Measurements from ENCODE around the gene UBE2B. TPM values are rescaled to one million over a fixed set of nuclear protein-coding genes. Genes with fewer than 3 reads are reported as not detected.
A peak's percentile ranks its signal among the peaks of the same experiment; 100 is the strongest.
"Not testable (repeated sequence)": the region's sequence is repeated elsewhere in the genome, so short reads cannot be mapped to it uniquely, and the experiment has no call there.

Gene UBE2B
- polyA plus RNA-seq, 1 of the 3 experiments (the other 2 are of a cell fraction), result 24.3 TPM

GRCh38 chr5:134328619-134329018 is 42.8 kb upstream of the UBE2B start:
- POLR2A ChIA-PET, result no interaction called here
- no peaks in the 10 kb centered on the region for H3K79me2 ChIP-seq (ENCODE audit: insufficient read depth)
- peak; percentile 4 for DNase-seq
- WGBS (ENCODE audit: low lambda C conversion rate), result 16% methylated on average over 2 of the region's 2 CpGs
- no peaks in the 10 kb centered on the region for H4K20me1 ChIP-seq (ENCODE audit: insufficient read depth)
- no peak overlapping the region for H2AFZ ChIP-seq (ENCODE audit: low read depth)
- H3K36me3 ChIP-seq (replicated peaks in 1 of 2; ENCODE audit: control insufficient read depth in 1 of 2, insufficient read depth in 2 of 2, low read length in 1 of 2), result no peaks in the 10 kb centered on the region
- no peaks in the 10 kb centered on the region for H3K27me3 ChIP-seq (ENCODE audit: insufficient read depth)
- H3F3A ChIP-seq (replicated peaks; ENCODE audit: insufficient read depth), result no peaks in the 10 kb centered on the region
- no peak overlapping the region for H3K4me3 ChIP-seq (ENCODE audit: low read depth in 2 of 2, low read length in 1 of 2)
- no peaks in the 10 kb centered on the region for H3K4me1 ChIP-seq (ENCODE audit: control insufficient read depth in 1 of 2, insufficient read depth in 2 of 2, low read depth in 1 of 2, low read length in 1 of 2)
- no peak overlapping the region for H3K9ac ChIP-seq
- CTCF ChIA-PET, result no interaction called here
- H3K27ac ChIP-seq (ENCODE audit: low read depth in 2 of 2, low read length in 1 of 2), result no peak overlapping the region
- no peak overlapping the region for H3K4me2 ChIP-seq
- no peak for TF ChIP-seq MXI1 (IDR thresholded peaks at IDR 0.05; ENCODE audit: low read depth, low read length)
- TF ChIP-seq USF2 (IDR thresholded peaks at IDR 0.05; ENCODE audit: borderline replicate concordance, low read depth, low read length), result no peak
- TF ChIP-seq RXRA (IDR thresholded peaks at IDR 0.05; ENCODE audit: borderline replicate concordance, low read depth), result no peak
- TF ChIP-seq RFX5 (IDR thresholded peaks at IDR 0.05; ENCODE audit: low read length), result no peak
- TF ChIP-seq SIN3A (IDR thresholded peaks at IDR 0.05; ENCODE audit: borderline replicate concordance, low read depth, low read length), result no peak
- TF ChIP-seq JUND (IDR thresholded peaks at IDR 0.05), result no peak
- no peak for TF ChIP-seq RCOR1 (IDR thresholded peaks at IDR 0.05; ENCODE audit: low read length)
- TF ChIP-seq MEF2A (IDR thresholded peaks at IDR 0.05; ENCODE audit: borderline replicate concordance, low read depth), result no peak
- no peaks in the 10 kb centered on the region for H3K9me2 ChIP-seq
- H3K9me3 ChIP-seq, result peaks cover 12% of the 10 kb centered on the region; the same call in 1 of the 2 replicates

DNA sequence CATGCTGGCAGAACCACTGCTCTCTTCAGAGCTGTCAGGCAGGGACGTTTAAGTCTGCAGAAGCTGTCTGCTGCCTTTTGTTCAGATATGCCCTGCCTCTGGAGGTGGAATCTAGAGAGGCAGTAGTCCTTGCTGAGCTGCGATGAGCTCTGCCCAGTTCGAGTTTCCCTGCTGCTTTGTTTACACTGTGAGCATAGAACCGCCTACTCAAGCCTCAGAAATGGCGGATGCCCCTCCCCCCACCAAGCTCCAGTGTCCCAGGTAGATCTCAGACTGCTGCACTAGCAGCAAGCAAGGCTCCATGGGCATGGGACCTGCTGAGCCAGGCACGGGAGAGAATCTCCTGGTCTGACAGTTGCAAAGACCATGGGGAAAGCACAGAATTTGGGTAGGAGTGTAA is 34.5 kb upstream of the UBE2B start:
- H3K79me2 ChIP-seq (ENCODE audit: insufficient read depth); H3K27me3 ChIP-seq (ENCODE audit: insufficient read depth); H4K20me1 ChIP-seq (ENCODE audit: insufficient read depth); H3K27ac ChIP-seq (ENCODE audit: low read depth in 2 of 2, low read length in 1 of 2); H3K9me3 ChIP-seq; H3K4me1 ChIP-seq (ENCODE audit: control insufficient read depth in 1 of 2, insufficient read depth in 2 of 2, low read depth in 1 of 2, low read length in 1 of 2); DNase-seq; POLR2A ChIA-PET; H3F3A ChIP-seq (replicated peaks; ENCODE audit: insufficient read depth); H3K9ac ChIP-seq; H3K4me2 ChIP-seq; H3K9me2 ChIP-seq; H3K4me3 ChIP-seq (ENCODE audit: low read depth in 2 of 2, low read length in 1 of 2); H2AFZ ChIP-seq (ENCODE audit: low read depth): not testable (repeated sequence)
- CTCF ChIA-PET, result interaction anchor here (1.1 kb wide), 1 partner anchor 16 kb away, joined by 3 read pairs; no protein-coding TSS in a partner anchor
- 100% methylated on average over 1 of the region's 6 CpGs for WGBS (ENCODE audit: low lambda C conversion rate)
- H3K36me3 ChIP-seq (replicated peaks in 1 of 2; ENCODE audit: control insufficient read depth in 1 of 2, insufficient read depth in 2 of 2, low read length in 1 of 2), result peaks cover 0 to 31% of the 10 kb centered on the region in 2 experiments

GRCh38 chr5:134343500-134343899 is 27.9 kb upstream of the UBE2B start:
- H3K9me2 ChIP-seq; H2AFZ ChIP-seq (ENCODE audit: low read depth); H3K27me3 ChIP-seq (ENCODE audit: insufficient read depth); H3K4me1 ChIP-seq (ENCODE audit: control insufficient read depth in 1 of 2, insufficient read depth in 2 of 2, low read depth in 1 of 2, low read length in 1 of 2); H3K9ac ChIP-seq; POLR2A ChIA-PET; H3K4me2 ChIP-seq; H3F3A ChIP-seq (replicated peaks; ENCODE audit: insufficient read depth); H3K27ac ChIP-seq (ENCODE audit: low read depth in 2 of 2, low read length in 1 of 2); DNase-seq; H3K9me3 ChIP-seq; H3K4me3 ChIP-seq (ENCODE audit: low read depth in 2 of 2, low read length in 1 of 2); H3K79me2 ChIP-seq (ENCODE audit: insufficient read depth); H4K20me1 ChIP-seq (ENCODE audit: insufficient read depth): not testable (repeated sequence)
- WGBS (ENCODE audit: low lambda C conversion rate), result 76% methylated on average over 3 of the region's 3 CpGs
- CTCF ChIA-PET, result interaction anchor here (1.3 kb wide), 1 partner anchor 304 kb away, joined by 3 read pairs; no protein-coding TSS in a partner anchor
- peaks cover 0 to 14% of the 10 kb centered on the region in 2 experiments for H3K36me3 ChIP-seq (replicated peaks in 1 of 2; ENCODE audit: control insufficient read depth in 1 of 2, insufficient read depth in 2 of 2, low read length in 1 of 2)

GRCh38 chr5:134345476-134345875 is 25.9 kb upstream of the UBE2B start:
- H3K4me2 ChIP-seq; H3F3A ChIP-seq (replicated peaks; ENCODE audit: insufficient read depth); CTCF ChIA-PET; H3K4me3 ChIP-seq (ENCODE audit: low read depth in 2 of 2, low read length in 1 of 2); H3K9ac ChIP-seq; H3K4me1 ChIP-seq (ENCODE audit: control insufficient read depth in 1 of 2, insufficient read depth in 2 of 2, low read depth in 1 of 2, low read length in 1 of 2); H3K9me2 ChIP-seq; H4K20me1 ChIP-seq (ENCODE audit: insufficient read depth); DNase-seq; H2AFZ ChIP-seq (ENCODE audit: low read depth); H3K79me2 ChIP-seq (ENCODE audit: insufficient read depth); H3K27me3 ChIP-seq (ENCODE audit: insufficient read depth); H3K36me3 ChIP-seq (replicated peaks in 1 of 2; ENCODE audit: control insufficient read depth in 1 of 2, insufficient read depth in 2 of 2, low read length in 1 of 2); H3K9me3 ChIP-seq; POLR2A ChIA-PET; H3K27ac ChIP-seq (ENCODE audit: low read depth in 2 of 2, low read length in 1 of 2): not testable (repeated sequence)
- 96% methylated on average over 3 of the region's 3 CpGs for WGBS (ENCODE audit: low lambda C conversion rate)
